ENCODE data around the gene JOSD1.

GRCh38 chr22:38731703-38732161 lies 31.0 kb upstream of the JOSD1 start:
- TF ChIP-seq, protein P1, sequence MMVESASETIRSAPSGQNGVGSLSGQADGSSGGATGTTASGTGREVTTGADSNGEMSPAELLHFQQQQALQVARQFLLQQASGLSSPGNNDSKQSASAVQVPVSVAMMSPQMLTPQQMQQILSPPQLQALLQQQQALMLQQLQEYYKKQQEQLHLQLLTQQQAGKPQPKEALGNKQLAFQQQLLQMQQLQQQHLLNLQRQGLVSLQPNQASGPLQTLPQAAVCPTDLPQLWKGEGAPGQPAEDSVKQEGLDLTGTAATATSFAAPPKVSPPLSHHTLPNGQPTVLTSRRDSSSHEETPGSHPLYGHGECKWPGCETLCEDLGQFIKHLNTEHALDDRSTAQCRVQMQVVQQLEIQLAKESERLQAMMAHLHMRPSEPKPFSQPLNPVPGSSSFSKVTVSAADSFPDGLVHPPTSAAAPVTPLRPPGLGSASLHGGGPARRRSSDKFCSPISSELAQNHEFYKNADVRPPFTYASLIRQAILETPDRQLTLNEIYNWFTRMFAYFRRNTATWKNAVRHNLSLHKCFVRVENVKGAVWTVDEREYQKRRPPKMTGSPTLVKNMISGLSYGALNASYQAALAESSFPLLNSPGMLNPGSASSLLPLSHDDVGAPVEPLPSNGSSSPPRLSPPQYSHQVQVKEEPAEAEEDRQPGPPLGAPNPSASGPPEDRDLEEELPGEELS (CRISPR knock-in tag; IDR thresholded peaks at IDR 0.05; ENCODE audit: borderline replicate concordance), result no peak
- TF ChIP-seq POLR2AphosphoS5 (IDR thresholded peaks at IDR 0.05; ENCODE audit: control insufficient read depth, insufficient read depth, low read depth, low read length), result no peak
- TF ChIP-seq ZNF165 (CRISPR knock-in tag; IDR thresholded peaks at IDR 0.05; ENCODE audit: borderline replicate concordance), result no peak
- TF ChIP-seq SMAD4 (CRISPR knock-in tag; conservative IDR thresholded peaks at IDR 0.05), result no peak
- TF ChIP-seq KAT7 (CRISPR knock-in tag; IDR thresholded peaks at IDR 0.05; ENCODE audit: borderline replicate concordance), result no peak
- no peak for TF ChIP-seq POLR2A (conservative IDR thresholded peaks at IDR 0.05)
- TF ChIP-seq HDAC2 (IDR thresholded peaks at IDR 0.05), result no peak
- no peak for TF ChIP-seq IRF1 (CRISPR knock-in tag; IDR thresholded peaks at IDR 0.05; ENCODE audit: borderline replicate concordance)
- TF ChIP-seq, protein P2, sequence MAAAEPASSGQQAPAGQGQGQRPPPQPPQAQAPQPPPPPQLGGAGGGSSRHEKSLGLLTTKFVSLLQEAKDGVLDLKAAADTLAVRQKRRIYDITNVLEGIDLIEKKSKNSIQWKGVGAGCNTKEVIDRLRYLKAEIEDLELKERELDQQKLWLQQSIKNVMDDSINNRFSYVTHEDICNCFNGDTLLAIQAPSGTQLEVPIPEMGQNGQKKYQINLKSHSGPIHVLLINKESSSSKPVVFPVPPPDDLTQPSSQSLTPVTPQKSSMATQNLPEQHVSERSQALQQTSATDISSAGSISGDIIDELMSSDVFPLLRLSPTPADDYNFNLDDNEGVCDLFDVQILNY (CRISPR knock-in tag; IDR thresholded peaks at IDR 0.05), result no peak
- no peak for TF ChIP-seq RFX5 (IDR thresholded peaks at IDR 0.05; ENCODE audit: low read depth, low read length)
- no peak for TF ChIP-seq ZNF561 (CRISPR knock-in tag; conservative IDR thresholded peaks at IDR 0.05)
- no peak for TF ChIP-seq ZBED1 (IDR thresholded peaks at IDR 0.05)

Data from K562 (cell line).